Mesendoderm (in vitro differentiated cells): Measurements from ENCODE around the gene TRIM50.

Source experiments
- DNase-seq: peaks from one replicate; pipeline ENCODE4 v3.0.0; 2013
- H2AK5ac ChIP-seq: 2 replicates; pipeline ENCODE4 v1.6.1; 2013; ENCODE audit warnings: low read length, inconsistent platforms
- H2BK120ac ChIP-seq: 2 replicates; pipeline ENCODE4 v1.6.1; 2013; ENCODE audit warnings: low read depth, mild to moderate bottlenecking, low read length, moderate library complexity, mixed read lengths
- H2BK15ac ChIP-seq: replicated peaks from 2 replicates; pipeline ENCODE4 v1.6.1; 2013; ENCODE audit warnings: low read depth, mild to moderate bottlenecking, moderate library complexity
- H2BK5ac ChIP-seq: 2 replicates; pipeline ENCODE4 v1.6.1; 2013; ENCODE audit warnings: low read length, inconsistent platforms
- H3K18ac ChIP-seq: 2 replicates; pipeline ENCODE4 v1.6.1; 2013; ENCODE audit warnings: mild to moderate bottlenecking, low read length, mixed read lengths
- H3K23ac ChIP-seq: one replicate; pipeline ENCODE4 v1.6.1; 2013; ENCODE audit warnings: low read length
- H3K27ac ChIP-seq: 2 replicates; pipeline ENCODE4 v1.5.1; 2013; ENCODE audit warnings: low read depth, mild to moderate bottlenecking, inconsistent platforms, low read length, moderate library complexity
- H3K27me3 ChIP-seq: 2 replicates; pipeline ENCODE4 v1.6.1; 2013; ENCODE audit warnings: low read length, control low read depth, mild to moderate bottlenecking, inconsistent platforms; ENCODE audit not compliant: insufficient read depth, poor library complexity
- H3K36me3 ChIP-seq: 2 replicates; pipeline ENCODE4 v1.6.1; 2013; ENCODE audit warnings: low read length, inconsistent platforms; ENCODE audit not compliant: control insufficient read depth, insufficient read depth
- H3K4ac ChIP-seq: one replicate; pipeline ENCODE4 v1.6.1; 2013; ENCODE audit warnings: low read depth, mild to moderate bottlenecking, low read length, moderate library complexity
- H3K4me1 ChIP-seq: 2 replicates; pipeline ENCODE4 v1.6.1; 2013; ENCODE audit warnings: low read depth, low read length, inconsistent platforms; ENCODE audit not compliant: control insufficient read depth
- H3K4me2 ChIP-seq: 2 replicates; pipeline ENCODE4 v1.6.1; 2013; ENCODE audit warnings: low read length
- H3K4me3 ChIP-seq: 2 replicates; pipeline ENCODE4 v1.5.1; 2013; ENCODE audit warnings: mild to moderate bottlenecking, low read length
- H3K56ac ChIP-seq: one replicate; pipeline ENCODE4 v1.6.1; 2013; ENCODE audit warnings: low read length
- H3K79me1 ChIP-seq: 2 replicates; pipeline ENCODE4 v1.6.1; 2013; ENCODE audit warnings: low read length, inconsistent platforms
- H3K79me2 ChIP-seq: 2 replicates; pipeline ENCODE4 v1.6.1; 2013; ENCODE audit warnings: mild to moderate bottlenecking, low read length; ENCODE audit not compliant: control insufficient read depth, insufficient read depth
- H3K9ac ChIP-seq: 2 replicates; pipeline ENCODE4 v1.6.1; 2013; ENCODE audit warnings: low read length, inconsistent platforms
- H4K5ac ChIP-seq: one replicate; pipeline ENCODE4 v1.6.1; 2013; ENCODE audit warnings: low read length
- H4K8ac ChIP-seq: one replicate; pipeline ENCODE4 v1.6.1; 2013; ENCODE audit warnings: low read depth, mild to moderate bottlenecking, control low read depth, low read length, moderate library complexity
- WGBS: extraction: QIAGEN DNeasy Blood & Tissue Kit; methylation state at CpG from one replicate; pipeline ENCODE4 v1.1.7; 2013; ENCODE audit warnings: low lambda C conversion rate, missing lambda C conversion rate; ENCODE audit not compliant: insufficient coverage; ENCODE audit errors: extremely low coverage; 5-methylcytosine and 5-hydroxymethylcytosine counted together

TRIM50 gene

DNA sequence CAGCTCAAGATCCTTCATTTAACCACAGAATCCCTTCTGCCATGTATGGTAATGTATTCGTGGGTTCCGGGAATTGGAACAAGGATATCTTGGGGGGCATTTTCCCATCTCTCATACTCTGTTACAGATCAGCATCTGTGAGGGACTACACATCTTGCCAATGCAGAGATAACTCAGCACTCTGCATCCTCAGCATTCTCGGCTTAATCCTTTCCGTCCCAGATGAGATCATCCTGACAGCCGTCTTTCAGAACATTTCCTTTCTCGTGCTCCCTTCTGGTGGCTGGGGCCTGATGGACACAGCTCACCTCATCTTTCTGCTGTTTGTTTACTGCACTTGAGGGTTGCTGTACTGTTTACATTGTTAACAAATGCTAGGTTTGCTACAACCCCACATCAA, 25.4 kb upstream of the TRIM50 start:
- Histone ChIP-seq H3K18ac (no peak overlapping the region), H2BK5ac (no peak overlapping the region), H2BK120ac (no peak overlapping the region), H3K4ac (no peak overlapping the region), H2BK15ac (no peak overlapping the region), H3K36me3 (no peaks in the 10 kb centered on the region), H3K79me1 (no peaks in the 10 kb centered on the region), H3K79me2 (no peaks in the 10 kb centered on the region), H3K27ac (no peak overlapping the region), H3K4me3 (no peak overlapping the region), H4K8ac (no peak overlapping the region), H3K56ac (no peak overlapping the region), H3K27me3 (no peaks in the 10 kb centered on the region), H3K9ac (no peak overlapping the region), H3K4me2 (no peak overlapping the region), H2AK5ac (no peak overlapping the region), H3K23ac (no peak overlapping the region), H4K5ac (no peak overlapping the region), H3K4me1 (peaks cover 3% of the 10 kb centered on the region)
- no CpG with 5 or more reads among the region's 6 CpGs for WGBS
- DNase-seq = peak; percentile 77

DNA sequence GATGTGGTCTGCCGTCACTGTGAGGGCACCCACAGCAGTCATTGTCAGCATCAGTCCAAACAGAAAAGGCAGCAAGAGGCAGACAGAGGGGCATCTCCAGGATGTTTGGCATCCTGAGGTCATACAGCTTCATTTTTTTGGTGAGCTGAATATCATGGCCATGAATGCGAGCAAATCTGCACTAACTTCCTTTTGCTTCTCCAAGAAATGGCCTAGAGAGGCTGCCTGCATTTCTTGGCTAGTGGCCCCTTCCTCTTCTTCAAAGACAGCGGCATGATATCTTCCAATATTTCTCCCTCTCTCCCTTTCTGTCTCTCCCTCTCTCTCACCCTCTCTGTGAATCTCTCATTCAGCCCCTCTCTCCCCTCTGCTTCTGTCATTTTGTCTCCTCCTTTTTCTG, 24.9 kb upstream of the TRIM50 start:
- no peaks in the 10 kb centered on the region for H3K79me2 ChIP-seq
- H3K36me3 ChIP-seq = no peaks in the 10 kb centered on the region
- H3K4me1 ChIP-seq = peaks cover 3% of the 10 kb centered on the region
- no peaks in the 10 kb centered on the region for H3K79me1 ChIP-seq
- H2AK5ac ChIP-seq = no peak overlapping the region
- H3K56ac ChIP-seq = no peak overlapping the region
- H2BK15ac ChIP-seq = no peak overlapping the region
- no peak overlapping the region for H3K4ac ChIP-seq
- H3K18ac ChIP-seq = no peak overlapping the region
- H3K27ac ChIP-seq = no peak overlapping the region
- no peak overlapping the region for H4K8ac ChIP-seq
- H3K9ac ChIP-seq = no peak overlapping the region
- H3K4me2 ChIP-seq = no peak overlapping the region
- no peak overlapping the region for H3K4me3 ChIP-seq
- H2BK5ac ChIP-seq = no peak overlapping the region
- no CpG with 5 or more reads among the region's 3 CpGs for WGBS
- H2BK120ac ChIP-seq = no peak overlapping the region
- no peak overlapping the region for H4K5ac ChIP-seq
- no peak for DNase-seq
- no peaks in the 10 kb centered on the region for H3K27me3 ChIP-seq
- no peak overlapping the region for H3K23ac ChIP-seq

DNA sequence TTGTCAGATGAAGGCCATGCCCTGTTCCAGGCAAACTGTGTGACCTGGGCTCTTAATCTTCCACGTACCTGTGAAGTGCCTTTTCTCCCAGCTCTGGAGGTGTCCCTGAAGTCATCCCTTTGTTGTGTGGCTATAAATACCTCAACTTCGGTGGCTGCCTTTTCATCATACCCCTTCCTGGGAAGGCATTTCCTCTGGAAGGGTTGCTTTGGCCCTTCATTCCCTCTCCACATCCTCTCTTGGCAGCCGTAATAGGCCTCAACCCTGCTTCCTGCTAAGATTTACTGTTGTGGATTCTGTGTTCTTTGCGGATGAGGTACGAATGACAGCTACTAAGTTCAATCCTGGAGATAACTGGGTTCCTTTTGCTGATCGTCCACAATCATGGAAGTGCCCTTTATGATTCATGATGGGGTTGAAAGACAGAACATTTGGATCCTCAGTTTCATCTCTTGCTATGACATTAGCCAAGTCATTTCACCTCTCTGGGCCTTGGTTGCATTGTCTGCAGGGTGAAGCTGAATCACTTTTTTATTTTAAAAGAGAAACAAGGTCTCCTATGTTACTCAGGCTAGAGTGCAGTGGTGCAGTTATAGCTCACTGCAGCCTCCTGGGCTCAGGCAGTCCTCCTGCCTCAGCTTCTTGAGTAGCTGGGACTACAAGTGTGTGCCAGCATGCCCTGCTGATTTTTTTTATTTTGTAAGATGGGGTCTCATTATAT, 23.7 kb upstream of the TRIM50 start:
- Histone ChIP-seq H3K4ac (no peak overlapping the region), H4K8ac (no peak overlapping the region), H2AK5ac (no peak overlapping the region), H3K23ac (no peak overlapping the region), H3K36me3 (no peaks in the 10 kb centered on the region), H3K79me2 (no peaks in the 10 kb centered on the region), H3K56ac (peak overlapping the region; percentile 6), H3K18ac (no peak overlapping the region), H3K27ac (peak overlapping the region; percentile 39), H3K79me1 (no peaks in the 10 kb centered on the region), H3K4me1 (peaks cover 3% of the 10 kb centered on the region), H3K9ac (no peak overlapping the region), H3K4me3 (no peak overlapping the region), H3K4me2 (no peak overlapping the region), H2BK15ac (no peak overlapping the region), H3K27me3 (no peaks in the 10 kb centered on the region), H2BK5ac (no peak overlapping the region), H2BK120ac (peak overlapping the region; percentile 23), H4K5ac (no peak overlapping the region)
- no CpG with 5 or more reads among the region's 6 CpGs for WGBS
- DNase-seq = peak; percentile 92

DNA sequence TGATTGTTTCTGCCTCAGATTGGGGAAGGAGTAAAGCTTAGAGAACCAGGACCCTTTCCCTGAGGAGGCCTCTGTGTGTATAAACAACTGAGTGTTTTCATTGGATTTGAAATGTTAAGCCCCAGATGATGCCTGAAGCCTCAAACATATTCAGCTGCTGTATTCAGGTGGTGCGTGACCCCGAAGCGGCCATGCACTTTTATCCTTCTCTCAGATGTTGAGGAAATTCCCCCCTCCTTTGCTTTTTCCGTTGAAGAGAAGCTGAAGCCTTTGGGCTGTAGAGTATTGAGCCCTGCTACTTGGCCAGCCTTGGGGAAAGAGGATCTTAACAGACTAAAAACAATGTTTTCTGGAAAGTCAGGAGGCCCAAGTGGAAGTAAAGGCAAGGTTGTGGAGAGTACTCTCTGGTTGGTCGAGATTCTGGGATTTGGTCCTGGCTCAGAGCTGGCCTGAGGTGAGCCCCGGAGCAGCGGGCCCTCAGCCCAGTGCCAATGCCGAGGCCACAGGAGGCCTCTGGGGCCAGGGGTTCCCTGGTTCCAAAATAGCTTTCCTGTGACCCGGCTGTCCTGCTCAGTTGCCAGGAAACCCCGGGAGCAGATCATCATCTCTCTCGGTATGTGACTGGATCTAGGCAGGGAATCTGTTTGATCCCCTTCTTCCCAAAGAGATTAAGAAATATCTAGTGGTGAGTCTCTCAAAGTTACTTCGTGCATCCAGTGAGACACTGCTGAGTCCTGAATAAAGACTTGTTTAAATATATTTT, 22.6 kb upstream of the TRIM50 start:
- no peak overlapping the region for H3K4ac ChIP-seq
- no peak overlapping the region for H3K9ac ChIP-seq
- H3K79me1 ChIP-seq = no peaks in the 10 kb centered on the region
- no peak overlapping the region for H4K5ac ChIP-seq
- no peak overlapping the region for H3K4me3 ChIP-seq
- peak overlapping the region; percentile 43 for H2BK15ac ChIP-seq
- no peak overlapping the region for H3K18ac ChIP-seq
- peak; percentile 57 for DNase-seq
- no peak overlapping the region for H3K56ac ChIP-seq
- H4K8ac ChIP-seq = no peak overlapping the region
- H2AK5ac ChIP-seq = no peak overlapping the region
- no peak overlapping the region for H3K23ac ChIP-seq
- no peaks in the 10 kb centered on the region for H3K79me2 ChIP-seq
- H2BK120ac ChIP-seq = peak overlapping the region; percentile 30
- no peak overlapping the region for H3K27ac ChIP-seq
- WGBS = no CpG with 5 or more reads among the region's 12 CpGs
- H2BK5ac ChIP-seq = no peak overlapping the region
- H3K27me3 ChIP-seq = no peaks in the 10 kb centered on the region
- no peaks in the 10 kb centered on the region for H3K36me3 ChIP-seq
- no peak overlapping the region for H3K4me2 ChIP-seq
- peaks cover 3% of the 10 kb centered on the region for H3K4me1 ChIP-seq

DNA sequence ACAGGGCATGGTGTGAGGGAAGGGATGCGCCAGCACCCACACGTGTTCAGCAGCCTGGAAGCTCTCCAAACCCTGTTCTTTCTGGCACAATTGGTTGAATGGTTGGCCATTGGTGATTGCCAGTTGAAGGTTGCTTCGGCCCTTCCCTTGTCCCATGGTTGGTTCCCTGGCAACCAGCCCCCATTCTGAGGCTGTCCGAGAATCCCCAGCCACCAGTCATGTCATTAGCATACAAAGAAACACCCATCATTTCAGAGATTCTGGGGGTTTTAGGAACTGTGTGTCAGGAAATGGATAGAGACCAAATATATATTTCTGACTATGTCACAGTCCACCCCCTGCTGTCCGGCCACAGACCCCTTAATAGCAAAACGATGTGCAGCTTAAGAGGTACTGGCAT, 21.9 kb upstream of the TRIM50 start:
- H2AK5ac ChIP-seq = no peak overlapping the region
- no peaks in the 10 kb centered on the region for H3K36me3 ChIP-seq
- no peak overlapping the region for H3K4me3 ChIP-seq
- no peak overlapping the region for H3K4me2 ChIP-seq
- no peak overlapping the region for H4K8ac ChIP-seq
- no peak overlapping the region for H3K18ac ChIP-seq
- WGBS = no CpG with 5 or more reads among the region's 6 CpGs
- no peak overlapping the region for H3K4ac ChIP-seq
- H3K79me1 ChIP-seq = no peaks in the 10 kb centered on the region
- H3K4me1 ChIP-seq = peaks cover 3% of the 10 kb centered on the region
- H4K5ac ChIP-seq = no peak overlapping the region
- DNase-seq = peak; percentile 47
- no peaks in the 10 kb centered on the region for H3K27me3 ChIP-seq
- no peak overlapping the region for H3K9ac ChIP-seq
- H3K27ac ChIP-seq = no peak overlapping the region
- H3K79me2 ChIP-seq = no peaks in the 10 kb centered on the region
- no peak overlapping the region for H3K56ac ChIP-seq
- no peak overlapping the region for H2BK5ac ChIP-seq
- no peak overlapping the region for H3K23ac ChIP-seq
- no peak overlapping the region for H2BK15ac ChIP-seq
- H2BK120ac ChIP-seq = no peak overlapping the region
